B cell (primary cell): Measurements from ENCODE around the gene NPVF.

Experiments used
- EZH2 ChIP-seq: IDR thresholded peaks from 2 replicates; pipeline ENCODE4 v1.6.1; 2012; ENCODE audit warnings: borderline replicate concordance, low read depth, mild to moderate bottlenecking, moderate library complexity, low read length; ENCODE audit not compliant: insufficient read depth, poor library complexity, severe bottlenecking
- TF ChIP-seq, protein P1 (sequence below): fragments of 200-600 bp; IDR thresholded peaks from one replicate; pipeline ENCODE4 v1.8.0; 2022; ENCODE audit warnings: antibody characterized with exemption, mild to moderate bottlenecking

DNA sequence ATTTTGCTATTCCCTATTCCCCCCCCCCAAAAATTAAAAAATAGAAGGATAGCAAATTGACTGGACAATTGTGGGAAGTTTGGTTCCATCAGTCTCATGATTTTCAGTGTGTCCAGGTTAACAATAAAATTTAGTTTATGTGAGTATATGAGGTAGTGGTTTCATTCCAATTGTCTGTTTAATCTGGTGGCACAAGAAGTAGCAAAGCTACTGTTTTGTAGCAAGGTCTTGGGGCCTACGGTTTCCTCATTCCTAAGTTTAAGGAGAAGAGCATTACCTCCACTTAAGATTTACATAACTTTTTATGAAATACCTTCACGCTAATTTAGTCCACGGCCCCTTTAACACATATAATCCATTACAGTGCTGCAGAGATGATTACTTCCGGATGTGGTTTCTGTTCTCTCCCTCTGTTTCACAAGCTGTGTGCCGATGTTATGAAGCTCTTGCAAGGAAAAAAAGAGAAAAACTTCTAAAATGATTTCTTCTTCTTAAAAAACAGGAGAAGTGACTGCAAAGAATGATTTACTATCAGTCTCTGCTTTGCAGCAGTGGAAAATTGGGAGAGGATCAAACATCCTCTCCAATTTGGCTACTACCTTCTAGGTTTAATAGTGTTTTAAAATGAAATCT lies 32.7 kb upstream of the NPVF start:
- TF ChIP-seq, protein P1, sequence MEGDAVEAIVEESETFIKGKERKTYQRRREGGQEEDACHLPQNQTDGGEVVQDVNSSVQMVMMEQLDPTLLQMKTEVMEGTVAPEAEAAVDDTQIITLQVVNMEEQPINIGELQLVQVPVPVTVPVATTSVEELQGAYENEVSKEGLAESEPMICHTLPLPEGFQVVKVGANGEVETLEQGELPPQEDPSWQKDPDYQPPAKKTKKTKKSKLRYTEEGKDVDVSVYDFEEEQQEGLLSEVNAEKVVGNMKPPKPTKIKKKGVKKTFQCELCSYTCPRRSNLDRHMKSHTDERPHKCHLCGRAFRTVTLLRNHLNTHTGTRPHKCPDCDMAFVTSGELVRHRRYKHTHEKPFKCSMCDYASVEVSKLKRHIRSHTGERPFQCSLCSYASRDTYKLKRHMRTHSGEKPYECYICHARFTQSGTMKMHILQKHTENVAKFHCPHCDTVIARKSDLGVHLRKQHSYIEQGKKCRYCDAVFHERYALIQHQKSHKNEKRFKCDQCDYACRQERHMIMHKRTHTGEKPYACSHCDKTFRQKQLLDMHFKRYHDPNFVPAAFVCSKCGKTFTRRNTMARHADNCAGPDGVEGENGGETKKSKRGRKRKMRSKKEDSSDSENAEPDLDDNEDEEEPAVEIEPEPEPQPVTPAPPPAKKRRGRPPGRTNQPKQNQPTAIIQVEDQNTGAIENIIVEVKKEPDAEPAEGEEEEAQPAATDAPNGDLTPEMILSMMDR: no peak
- no peak for TF ChIP-seq EZH2
